PC-3 (cell line): ENCODE data around the gene MAPK8. TPM values are rescaled to one million over a fixed set of nuclear protein-coding genes. Genes with fewer than 3 reads are reported as not detected.

Experiments
- ATAC-seq: fragments of 200-7000 bp; cut with Tn5 transposase; 2 replicates; pipeline ENCODE4 v1.9.1; 2020; ENCODE audit warnings: mild to moderate bottlenecking, moderate library complexity
- BruUV-seq: library from RNA; stranded (reverse); fragments of 400-500 nt; replicated peaks from 2 replicates; lab custom pipeline; 2021; lab: Mats Ljungman, UMichigan
- CTCF ChIA-PET: fragments of 300-600 bp; sonication (Branson Sonifier 250); formaldehyde crosslinking; loops from one replicate; lab custom pipeline; 2022; ENCODE audit warnings: antibody characterized with exemption; lab: Charles Lee
- POLR2A ChIA-PET: fragments of 300-600 bp; sonication (Branson Sonifier 250); formaldehyde crosslinking; loops from one replicate; lab custom pipeline; 2022; ENCODE audit warnings: antibody characterized with exemption; ENCODE audit not compliant: unreplicated experiment; lab: Charles Lee
- DNase-seq: peaks from one replicate; pipeline ENCODE4 v3.0.0-alpha.2; 2015
- H2AFZ ChIP-seq: fragments of 300-600 bp; sonication (generic); 2 replicates; pipeline ENCODE4 v1.6.0; 2016; ENCODE audit warnings: antibody characterized with exemption, low read length
- H3F3A ChIP-seq: fragments of 300-600 bp; sonication (generic); one replicate; pipeline ENCODE4 v1.6.0; 2017; ENCODE audit warnings: antibody characterized with exemption, low read length, control low read depth, mild to moderate bottlenecking; ENCODE audit not compliant: unreplicated experiment
- H3K27ac ChIP-seq: fragments of 300-600 bp; sonication (generic); 2 replicates; pipeline ENCODE4 v1.5.1; 2016; ENCODE audit warnings: mild to moderate bottlenecking, low read length
- H3K27me3 ChIP-seq: fragments of 300-600 bp; sonication (generic); 2 replicates; pipeline ENCODE4 v1.6.1; 2016; ENCODE audit warnings: low read length, mixed read lengths
- H3K36me3 ChIP-seq: fragments of 300-600 bp; sonication (generic); 2 replicates; pipeline ENCODE4 v1.6.1; 2016; ENCODE audit warnings: low read depth, mixed run types, low read length, mixed read lengths
- H3K4me1 ChIP-seq: fragments of 300-600 bp; sonication (generic); 2 replicates; pipeline ENCODE4 v1.5.1; 2016; ENCODE audit warnings: low read length; ENCODE audit not compliant: insufficient read depth
- H3K4me2 ChIP-seq: fragments of 300-600 bp; sonication (generic); 2 replicates; pipeline ENCODE4 v1.6.0; 2016; ENCODE audit warnings: low read length
- H3K4me3 ChIP-seq: fragments of 300-600 bp; sonication (generic); 2 replicates; pipeline ENCODE4 v1.5.1; 2016; ENCODE audit warnings: mild to moderate bottlenecking, low read length, mixed read lengths
- H3K79me2 ChIP-seq: fragments of 300-600 bp; sonication (generic); 2 replicates; pipeline ENCODE4 v1.6.1; 2017; ENCODE audit warnings: low read length, mixed read lengths
- H3K9ac ChIP-seq: fragments of 300-600 bp; sonication (generic); 2 replicates; pipeline ENCODE4 v1.6.0; 2016; ENCODE audit warnings: mild to moderate bottlenecking, low read length
- H3K9me2 ChIP-seq: fragments of 300-600 bp; sonication (generic); replicated peaks from 2 replicates; pipeline ENCODE4 v1.6.1; 2016; ENCODE audit warnings: mixed run types, low read length, mixed read lengths
- H3K9me3 ChIP-seq: fragments of 300-600 bp; sonication (generic); 2 replicates; pipeline ENCODE4 v1.6.1; 2016; ENCODE audit warnings: low read length, mixed read lengths
- H4K20me1 ChIP-seq: fragments of 300-600 bp; sonication (generic); 2 replicates; pipeline ENCODE4 v1.6.1; 2016; ENCODE audit warnings: low read length, mixed read lengths
- EZH2 ChIP-seq: fragments of 300-600 bp; sonication (generic); IDR thresholded peaks from one replicate; pipeline ENCODE4 v1.6.1; 2017; ENCODE audit warnings: antibody characterized with exemption, mild to moderate bottlenecking, low read length; ENCODE audit not compliant: unreplicated experiment
- EZH2phosphoT487 ChIP-seq: fragments of 300-600 bp; sonication (generic); IDR thresholded peaks from 2 replicates; pipeline ENCODE4 v1.6.1; 2018; ENCODE audit warnings: mild to moderate bottlenecking, antibody characterized with exemption, low read length, borderline replicate concordance
- intact Hi-C: fragments of 100-400 bp; cut with micrococcal nuclease; formaldehyde crosslinking; loops from 2 replicates; pipeline ENCODE4 v1.9.0; 2023
- total RNA-seq: library from RNA; depleted of rRNA; stranded (reverse); fragments of >200 nt; gene quantifications from 2 replicates; pipeline ENCODE4 v1.2.3, GENCODE V29; 2014
- TF ChIP-seq, protein P1 (sequence below): fragments of 300-600 bp; sonication (generic); conservative IDR thresholded peaks from 2 replicates; pipeline ENCODE4 v1.5.1; 2017; ENCODE audit warnings: antibody characterized with exemption, low read depth, mild to moderate bottlenecking, low read length

Gene MAPK8
- total RNA-seq, 1 experiment from 2014 or later = 26.6 TPM

DNA sequence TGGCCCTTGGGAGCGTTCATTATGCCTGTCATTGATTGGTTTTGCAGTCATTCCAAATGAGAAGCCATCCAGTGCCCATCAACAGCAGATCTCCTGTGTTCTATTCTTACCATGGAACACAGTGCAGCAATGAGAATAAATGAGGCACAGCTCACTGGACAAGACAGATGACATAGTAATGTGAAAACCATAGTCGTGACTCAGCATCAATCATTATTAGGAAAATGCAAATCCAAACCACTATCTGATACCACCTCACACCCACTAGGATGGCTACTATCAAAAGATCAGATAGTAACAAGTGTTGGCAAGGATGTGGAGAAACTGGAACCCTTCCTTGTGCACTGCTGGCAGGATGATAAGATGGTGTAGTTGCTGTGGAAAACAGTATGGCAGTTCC lies 153.7 kb downstream of the MAPK8 start:
- H3K27ac ChIP-seq = no peak overlapping the region
- no peaks in the 10 kb centered on the region for H3K4me1 ChIP-seq
- H3K36me3 ChIP-seq = no peaks in the 10 kb centered on the region
- ATAC-seq (no peak), DNase-seq (no peak)
- no TSS peak for BruUV-seq
- H3K27me3 ChIP-seq = no peaks in the 10 kb centered on the region
- H3K9me2 ChIP-seq = no peaks in the 10 kb centered on the region
- POLR2A ChIA-PET = no interaction called here
- H3K79me2 ChIP-seq = no peaks in the 10 kb centered on the region
- H2AFZ ChIP-seq = no peak overlapping the region
- H4K20me1 ChIP-seq = no peaks in the 10 kb centered on the region
- no peak overlapping the region for H3K4me2 ChIP-seq
- H3F3A ChIP-seq = no peaks in the 10 kb centered on the region
- no peak overlapping the region for H3K9ac ChIP-seq
- no peak overlapping the region for H3K4me3 ChIP-seq
- intact Hi-C loops = no loop called here
- CTCF ChIA-PET = no interaction called here
- TF ChIP-seq EZH2phosphoT487 (no peak), EZH2 (no peak)
- TF ChIP-seq, protein P1, sequence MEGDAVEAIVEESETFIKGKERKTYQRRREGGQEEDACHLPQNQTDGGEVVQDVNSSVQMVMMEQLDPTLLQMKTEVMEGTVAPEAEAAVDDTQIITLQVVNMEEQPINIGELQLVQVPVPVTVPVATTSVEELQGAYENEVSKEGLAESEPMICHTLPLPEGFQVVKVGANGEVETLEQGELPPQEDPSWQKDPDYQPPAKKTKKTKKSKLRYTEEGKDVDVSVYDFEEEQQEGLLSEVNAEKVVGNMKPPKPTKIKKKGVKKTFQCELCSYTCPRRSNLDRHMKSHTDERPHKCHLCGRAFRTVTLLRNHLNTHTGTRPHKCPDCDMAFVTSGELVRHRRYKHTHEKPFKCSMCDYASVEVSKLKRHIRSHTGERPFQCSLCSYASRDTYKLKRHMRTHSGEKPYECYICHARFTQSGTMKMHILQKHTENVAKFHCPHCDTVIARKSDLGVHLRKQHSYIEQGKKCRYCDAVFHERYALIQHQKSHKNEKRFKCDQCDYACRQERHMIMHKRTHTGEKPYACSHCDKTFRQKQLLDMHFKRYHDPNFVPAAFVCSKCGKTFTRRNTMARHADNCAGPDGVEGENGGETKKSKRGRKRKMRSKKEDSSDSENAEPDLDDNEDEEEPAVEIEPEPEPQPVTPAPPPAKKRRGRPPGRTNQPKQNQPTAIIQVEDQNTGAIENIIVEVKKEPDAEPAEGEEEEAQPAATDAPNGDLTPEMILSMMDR = no peak
- H3K9me3 ChIP-seq = no peaks in the 10 kb centered on the region

DNA sequence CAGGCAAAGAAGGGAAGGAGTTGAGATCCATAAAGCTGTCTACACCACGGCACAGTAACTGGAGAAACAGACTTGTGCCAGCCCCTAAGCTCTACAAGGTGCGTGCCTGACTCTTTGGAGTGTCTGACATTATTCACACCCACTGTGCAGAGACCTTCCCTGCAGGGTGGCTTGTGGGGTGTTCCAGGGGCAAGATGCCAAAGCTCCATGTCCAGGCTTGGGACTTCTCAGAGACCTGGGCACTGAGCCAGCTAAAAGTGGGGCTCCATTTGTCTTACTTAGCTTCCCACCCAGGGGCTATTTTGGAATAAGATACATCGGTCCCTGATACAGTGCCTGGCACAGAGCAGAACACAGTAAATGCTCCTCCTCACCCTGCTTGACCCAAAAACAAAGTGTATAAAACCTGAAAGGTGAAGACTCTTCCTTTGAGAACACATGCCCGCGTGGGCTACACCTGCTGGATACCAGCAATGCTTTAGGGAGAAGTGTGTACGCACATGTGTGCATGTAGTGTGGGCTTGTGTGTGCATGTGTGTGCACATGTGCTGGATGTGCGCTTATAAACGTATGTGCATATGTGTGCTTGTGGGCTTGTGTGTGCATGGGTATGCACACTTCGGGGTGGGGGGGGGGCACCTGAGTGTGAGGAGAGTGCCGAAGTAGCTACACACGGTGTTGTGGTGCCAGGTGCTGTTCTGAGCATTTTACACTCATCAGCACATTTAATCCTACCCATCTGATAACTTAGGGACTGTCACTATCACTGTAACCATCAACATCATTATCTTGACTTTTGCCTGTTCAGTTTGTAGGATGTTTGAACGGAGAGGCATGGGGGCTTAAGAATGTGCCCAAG lies 155.4 kb downstream of the MAPK8 start:
- no peak overlapping the region for H3K4me2 ChIP-seq
- ChIA-PET POLR2A (interaction anchor here (0.6 kb wide), 1 partner anchor 82 kb away, joined by 3 read pairs; no protein-coding TSS in a partner anchor), CTCF (no interaction called here)
- no peaks in the 10 kb centered on the region for H3F3A ChIP-seq
- H3K4me3 ChIP-seq = no peak overlapping the region
- no peak overlapping the region for H3K27ac ChIP-seq
- H2AFZ ChIP-seq = no peak overlapping the region
- H3K9me2 ChIP-seq = no peaks in the 10 kb centered on the region
- intact Hi-C loops = no loop called here
- ATAC-seq (no peak), DNase-seq (no peak)
- H4K20me1 ChIP-seq = no peaks in the 10 kb centered on the region
- H3K27me3 ChIP-seq = peaks cover 4% of the 10 kb centered on the region; the same call in 1 of the 2 replicates
- no peaks in the 10 kb centered on the region for H3K79me2 ChIP-seq
- H3K36me3 ChIP-seq = no peaks in the 10 kb centered on the region
- no peaks in the 10 kb centered on the region for H3K9me3 ChIP-seq
- H3K4me1 ChIP-seq = no peaks in the 10 kb centered on the region
- TF ChIP-seq, protein P1 = no peak
- TF ChIP-seq EZH2 (no peak), EZH2phosphoT487 (no peak)
- no TSS peak for BruUV-seq
- no peak overlapping the region for H3K9ac ChIP-seq
